Measurements from ENCODE around the gene RNF149.
A peak's percentile ranks its signal among the peaks of the same experiment; 100 is the strongest.
"Not testable (repeated sequence)": the region's sequence is repeated elsewhere in the genome, so short reads cannot be mapped to it uniquely, and the experiment has no call there.

RNF149 gene

GRCh38 chr2:101255501-101255900, 53.0 kb downstream of the RNF149 start:
- no peak for DNase-seq (ENCODE audit: low read depth in 2 of 2)

GRCh38 chr2:101253703-101254450, 54.6 kb downstream of the RNF149 start:
- no peak for DNase-seq (ENCODE audit: low read depth in 2 of 2)

GRCh38 chr2:101253013-101253702, 55.3 kb downstream of the RNF149 start:
- peak; percentile 39 to 52 for DNase-seq (ENCODE audit: low read depth in 2 of 2)

- peak; percentile 98 for DNase-seq (ENCODE audit: low read depth in 2 of 2)
Observed at GRCh38 chr2:101252408-101253012, 56.0 kb downstream of the RNF149 start, which contains the start of gene CNOT11. Gene CNOT11, plus strand, starts transcription at chr2:101252886. Its CDS starts 79 bp downstream, at chr2:101252965.

- no peak for DNase-seq (ENCODE audit: low read depth in 2 of 2)
Observed at GRCh38 chr2:101251844-101252407, 56.6 kb downstream of the RNF149 start.

- DNase-seq (ENCODE audit: low read depth in 2 of 2), result not testable (repeated sequence)
Observed at GRCh38 chr2:101251246-101251781, 57.2 kb downstream of the RNF149 start.

- no peak for DNase-seq (ENCODE audit: low read depth in 2 of 2)
Observed at GRCh38 chr2:101249826-101250225, 58.7 kb downstream of the RNF149 start.

GRCh38 chr2:101248756-101249155, 59.7 kb downstream of the RNF149 start:
- DNase-seq (ENCODE audit: low read depth in 2 of 2), result not testable (repeated sequence)

- DNase-seq (ENCODE audit: low read depth in 2 of 2), result not testable (repeated sequence)
Observed at GRCh38 chr2:101245468-101245867, 63.0 kb downstream of the RNF149 start.

GRCh38 chr2:101244899-101245298, 63.6 kb downstream of the RNF149 start:
- DNase-seq (ENCODE audit: low read depth in 2 of 2), result not testable (repeated sequence)

GRCh38 chr2:101244373-101244772, 64.1 kb downstream of the RNF149 start:
- DNase-seq (ENCODE audit: low read depth in 2 of 2), result not testable (repeated sequence)

- no peak for DNase-seq (ENCODE audit: low read depth in 2 of 2)
Observed at GRCh38 chr2:101241158-101241557, 67.3 kb downstream of the RNF149 start.

GRCh38 chr2:101240694-101241093, 67.8 kb downstream of the RNF149 start:
- not testable (repeated sequence) for DNase-seq (ENCODE audit: low read depth in 2 of 2)

- DNase-seq (ENCODE audit: low read depth in 2 of 2), result not testable (repeated sequence)
Observed at GRCh38 chr2:101239760-101240118, 68.8 kb downstream of the RNF149 start.

GRCh38 chr2:101238930-101239759, 69.4 kb downstream of the RNF149 start:
- no peak for DNase-seq (ENCODE audit: low read depth in 2 of 2)

GRCh38 chr2:101237944-101238343, 70.6 kb downstream of the RNF149 start:
- not testable (repeated sequence) for DNase-seq (ENCODE audit: low read depth in 2 of 2)

GRCh38 chr2:101235956-101236355, 72.5 kb downstream of the RNF149 start:
- DNase-seq (ENCODE audit: low read depth in 2 of 2), result not testable (repeated sequence)

- DNase-seq (ENCODE audit: low read depth in 2 of 2), result no peak
Observed at GRCh38 chr2:101234169-101234938, 74.1 kb downstream of the RNF149 start.

GRCh38 chr2:101232770-101233169, 75.7 kb downstream of the RNF149 start:
- no peak for DNase-seq (ENCODE audit: low read depth in 2 of 2)
